DMS153 (cell line): ENCODE data around the gene NFATC4.

Source experiments
- DNase-seq: peaks from one replicate; lab custom pipeline; 2025; lab: John Stamatoyannopoulos, UW

Gene NFATC4

DNA sequence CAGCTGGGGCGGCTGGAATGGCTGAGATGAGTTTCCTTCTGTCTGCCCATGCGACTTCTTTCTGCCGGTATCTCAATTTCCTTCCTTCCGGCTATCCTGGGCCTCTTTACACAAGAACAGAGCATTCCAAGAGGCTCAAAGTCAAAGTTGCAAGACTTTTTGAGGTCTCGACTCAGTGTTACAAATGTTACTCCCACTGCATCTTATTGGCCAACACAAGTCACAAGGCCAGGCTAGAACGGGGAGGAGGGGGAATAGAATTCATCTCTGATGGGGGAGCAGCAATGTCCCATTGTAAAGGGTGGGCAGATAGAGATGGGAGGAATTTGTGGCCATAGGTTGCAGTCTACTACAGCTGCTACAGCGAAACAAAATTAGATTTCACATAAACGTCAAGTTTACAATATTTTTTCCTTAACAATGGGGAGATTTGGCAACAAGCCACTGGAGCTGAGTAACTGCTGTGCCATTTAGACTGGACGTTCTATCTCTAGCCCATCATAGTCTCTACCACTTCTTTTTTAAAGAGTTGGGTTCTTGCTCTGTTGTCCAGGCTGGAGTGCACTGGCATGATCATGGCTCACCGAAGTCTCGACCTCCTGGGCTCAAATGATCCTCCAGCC, 21.4 kb downstream of the NFATC4 start:
- DNase-seq = no peak

DNA sequence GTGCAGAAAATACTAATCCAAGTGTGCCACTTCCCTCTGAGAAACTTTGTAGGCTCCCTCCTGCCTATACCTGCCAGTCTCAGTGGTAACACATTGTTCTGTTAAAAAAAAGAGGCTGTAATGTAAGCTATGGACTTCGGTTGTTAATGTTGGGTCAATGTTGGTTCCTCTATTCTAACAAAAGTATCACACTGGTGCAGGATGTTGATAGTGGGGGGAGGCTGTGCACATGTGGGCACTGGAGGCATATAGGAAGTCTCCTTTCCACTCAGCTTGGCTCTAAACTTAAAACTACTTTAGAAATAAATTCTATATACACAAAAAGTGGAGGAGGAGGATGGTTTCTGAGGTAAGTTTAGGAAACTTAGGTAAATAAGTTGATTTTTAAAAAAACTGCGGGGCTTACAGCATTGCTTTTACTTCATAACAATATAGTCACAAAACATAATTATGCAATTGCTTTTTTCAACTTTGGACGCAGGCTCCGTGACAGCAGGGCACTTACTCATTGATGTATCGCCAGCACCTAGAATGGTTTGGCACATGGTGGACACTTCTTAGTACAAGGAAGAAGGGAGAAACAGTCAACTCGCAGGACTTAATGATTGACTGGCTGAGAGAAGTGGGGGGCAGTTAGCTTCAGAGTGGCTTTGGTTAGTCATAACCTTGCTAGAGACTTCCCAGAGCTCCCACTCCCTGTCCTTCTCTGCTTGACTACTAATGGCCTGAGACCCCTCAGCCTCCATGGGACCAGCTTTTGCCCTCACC, 22.9 kb downstream of the NFATC4 start:
- DNase-seq = no peak

DNA sequence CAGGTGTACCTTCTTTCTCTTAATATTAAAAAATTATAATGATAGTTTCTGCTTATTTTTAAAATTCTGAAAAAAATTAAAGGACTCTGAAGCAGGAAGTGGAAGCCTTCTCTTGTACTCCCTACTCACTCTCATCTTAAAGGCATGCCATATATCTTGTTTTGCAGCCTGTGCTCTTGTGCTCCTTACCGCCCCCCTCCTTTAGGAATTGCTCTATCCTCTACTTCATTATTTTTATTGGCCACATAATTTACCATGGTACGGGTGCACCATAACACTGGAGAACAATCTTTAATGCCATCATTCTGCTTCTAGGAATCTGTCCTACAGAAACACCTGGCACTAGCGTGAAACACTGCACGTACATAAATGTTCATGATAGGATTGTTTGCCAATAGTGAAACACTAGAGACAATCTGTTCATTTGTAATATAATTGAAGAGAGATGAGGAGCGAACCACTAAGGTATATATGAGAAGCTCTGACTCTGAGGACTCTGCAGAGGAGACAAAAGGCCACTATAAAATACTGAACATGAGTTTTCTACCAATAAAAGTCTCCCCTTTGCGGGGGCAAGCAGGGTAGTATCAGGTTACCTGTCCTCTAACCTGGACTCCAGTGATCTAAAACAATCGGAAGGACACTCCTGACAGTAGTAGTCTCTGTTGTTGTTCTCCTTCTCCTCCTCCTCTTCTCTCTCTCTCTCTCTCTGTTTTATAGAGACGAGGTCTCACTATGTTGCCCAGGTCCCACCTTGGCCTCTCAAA, 24.5 kb downstream of the NFATC4 start:
- peak; percentile 61 for DNase-seq

DNA sequence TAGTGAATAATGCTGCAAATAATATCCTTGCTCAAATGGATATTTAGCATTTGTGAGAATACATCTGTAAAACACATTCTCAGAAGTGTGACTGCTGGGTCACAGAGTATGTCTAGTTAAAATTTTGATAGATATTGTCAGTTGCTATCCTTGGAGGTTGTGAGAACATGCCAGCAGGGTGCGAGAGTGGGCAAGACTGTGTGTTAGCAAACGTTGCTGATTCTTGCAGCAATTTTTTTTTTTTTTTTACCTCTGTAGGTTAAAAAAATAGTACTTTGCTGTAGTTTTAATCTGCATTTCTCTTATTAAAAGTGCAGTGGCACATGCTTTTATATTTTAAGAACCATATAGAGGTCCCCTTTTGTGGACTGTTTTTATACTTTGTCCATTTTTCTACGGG, 26.3 kb downstream of the NFATC4 start:
- no peak for DNase-seq

DNA sequence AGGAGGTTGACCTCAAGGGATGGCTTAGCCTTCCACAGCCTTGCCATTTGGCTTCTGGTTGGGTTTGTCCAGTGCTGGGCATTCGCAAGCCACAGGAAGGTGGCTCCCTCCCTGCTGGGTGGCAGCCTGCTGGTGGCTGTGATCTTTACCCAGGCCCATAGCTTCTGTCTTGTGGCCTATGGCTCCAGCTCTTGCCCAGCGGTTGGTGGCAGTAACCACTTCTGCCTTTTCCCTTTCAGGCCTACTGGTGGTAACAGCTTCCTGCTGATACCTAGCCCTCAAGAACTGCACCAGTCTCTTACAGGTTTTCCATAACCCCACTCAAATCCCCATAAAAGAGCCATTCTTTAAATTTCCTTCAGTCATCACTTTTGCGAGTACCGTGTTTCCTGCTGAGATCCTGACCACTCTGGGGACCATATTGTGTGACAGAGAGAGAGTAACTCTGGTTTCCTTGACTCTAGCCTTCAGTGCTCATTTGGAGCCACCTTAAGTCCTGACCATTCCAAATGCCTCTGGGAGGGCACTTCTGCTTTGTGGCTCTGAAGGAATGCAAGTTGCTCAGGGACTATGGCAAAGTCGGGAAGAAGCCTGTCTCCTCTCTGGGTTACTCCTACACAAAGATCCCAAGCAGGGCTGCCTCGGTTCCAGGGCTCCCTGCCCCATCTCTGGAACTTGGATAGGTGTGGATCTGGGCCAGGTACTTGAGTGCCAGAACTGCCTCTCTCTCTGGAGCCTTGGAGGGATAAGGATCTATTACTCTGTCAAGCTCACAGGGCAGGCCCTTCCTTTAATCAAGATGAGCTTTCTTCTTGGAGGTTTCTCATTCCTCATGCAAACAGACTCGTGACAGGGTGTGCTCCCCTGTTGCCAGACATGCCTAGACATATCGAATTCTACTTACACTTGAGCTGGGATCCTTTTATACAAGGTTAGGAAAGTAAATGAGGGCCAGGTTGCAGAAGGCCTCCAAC, 27.9 kb downstream of the NFATC4 start:
- DNase-seq = no peak

DNA sequence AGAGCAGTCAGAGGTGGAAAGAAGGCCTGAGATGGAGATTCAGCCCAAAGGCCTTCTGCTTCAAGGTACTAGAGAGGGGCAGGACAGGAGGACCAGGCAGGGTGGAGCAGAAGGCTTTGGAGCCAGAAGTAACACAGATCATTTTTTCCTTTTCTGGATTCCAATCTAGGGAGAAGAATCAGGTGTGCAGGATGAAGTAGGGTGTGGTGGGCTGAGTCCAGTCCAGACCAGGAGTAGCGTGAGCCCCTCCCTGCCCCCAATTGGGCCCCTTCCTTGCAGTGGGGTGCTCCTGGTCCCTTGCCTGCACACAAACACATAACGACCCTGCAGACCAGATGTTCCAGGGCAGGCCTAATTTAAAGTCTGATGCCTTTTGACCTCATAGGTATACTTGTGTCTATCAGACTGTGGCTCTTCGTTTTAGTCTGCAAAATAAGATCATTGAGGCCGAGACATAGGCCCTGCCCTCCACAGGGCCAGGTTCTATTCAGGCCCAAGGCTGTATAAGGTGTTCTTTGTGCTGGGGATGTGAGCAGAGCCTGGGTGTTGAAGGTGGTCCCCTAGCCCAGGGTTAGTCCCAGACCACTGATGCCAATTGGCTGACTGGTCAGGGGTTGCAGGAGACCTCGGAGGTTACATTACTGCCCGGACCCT, 29.8 kb downstream of the NFATC4 start:
- DNase-seq = no peak

DNA sequence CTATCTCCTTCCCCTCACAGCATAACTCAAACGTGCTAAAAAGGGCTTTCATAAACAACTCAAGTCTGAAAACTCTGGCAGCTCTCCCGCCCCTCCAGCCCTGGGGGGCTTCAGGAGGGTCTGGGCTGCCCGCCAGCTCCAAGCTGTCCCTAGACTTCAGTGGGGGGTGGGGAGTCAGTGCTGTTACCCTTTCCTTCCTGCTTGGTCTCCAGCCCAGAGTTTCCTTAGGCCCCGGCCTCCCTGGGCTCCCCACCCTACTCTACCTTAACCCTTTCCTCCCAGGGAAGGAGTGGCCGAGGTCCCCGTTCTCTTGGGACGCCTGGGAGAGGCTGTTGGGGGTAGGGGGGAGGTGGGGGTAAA, 30.3 kb downstream of the NFATC4 start:
- DNase-seq = no peak

DNA sequence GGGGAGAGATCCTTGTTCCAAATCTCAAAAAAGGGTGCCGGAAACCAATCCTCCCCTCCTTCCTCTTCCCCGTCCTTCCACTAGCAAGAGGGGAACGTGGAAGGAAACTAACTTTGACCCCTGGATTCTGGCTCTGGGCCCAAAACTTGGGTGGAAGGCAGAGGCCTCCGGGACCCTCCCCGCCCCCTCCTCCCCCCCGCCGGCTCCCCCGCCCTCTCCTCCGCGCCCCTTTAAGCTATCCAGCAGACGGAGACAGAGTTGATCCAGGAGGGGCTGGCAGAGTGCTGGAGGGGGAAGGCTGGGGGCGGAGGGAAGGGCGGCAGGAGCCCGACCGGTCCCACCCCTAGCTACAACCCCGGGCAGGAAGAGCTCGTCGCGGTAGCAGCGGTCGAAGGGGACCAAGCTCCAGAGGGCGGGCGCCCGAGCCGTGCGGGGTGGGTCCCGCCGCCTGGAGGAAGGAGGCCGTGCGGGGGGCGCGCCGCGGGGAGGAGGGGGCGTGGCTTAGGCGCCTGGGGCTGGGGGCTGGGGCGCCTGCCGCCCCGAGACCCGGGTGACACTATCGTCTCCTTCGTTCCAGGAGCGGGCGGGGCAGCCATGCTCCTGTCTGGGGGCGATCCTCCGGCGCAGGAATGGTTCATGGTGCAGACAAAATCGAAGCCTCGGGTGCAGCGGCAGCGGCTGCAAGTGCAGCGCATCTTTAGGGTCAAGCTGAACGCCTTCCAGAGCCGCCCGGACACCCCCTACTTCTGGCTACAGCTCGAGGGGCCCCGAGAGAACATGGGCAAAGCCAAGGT, 30.9 kb downstream of the NFATC4 start, which contains the start of gene NYNRIN:
Gene NYNRIN (plus strand): TSS at position 351 of the 794 bp plus-strand sequence. CDS start 244 bp downstream, at position 595.
- DNase-seq = no peak

DNA sequence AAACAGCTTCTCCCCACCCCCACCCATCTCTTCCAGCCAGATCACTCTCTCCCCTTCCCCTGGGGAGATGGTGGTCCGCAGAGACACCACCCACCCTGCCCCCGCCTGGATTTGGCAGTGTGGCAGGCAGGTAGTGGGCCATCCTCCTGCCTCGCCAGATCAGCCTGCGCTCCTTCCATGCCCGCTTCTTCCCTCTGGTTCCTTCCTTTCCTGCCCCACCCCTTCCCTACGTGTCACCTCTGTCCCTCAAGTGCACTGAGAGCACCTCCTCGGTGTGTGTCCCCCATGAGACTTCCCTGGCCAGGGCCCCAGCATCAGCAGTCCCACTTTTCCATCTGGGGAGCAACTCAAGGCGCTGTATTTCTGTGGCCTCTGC, 31.5 kb downstream of the NFATC4 start:
- no peak for DNase-seq

DNA sequence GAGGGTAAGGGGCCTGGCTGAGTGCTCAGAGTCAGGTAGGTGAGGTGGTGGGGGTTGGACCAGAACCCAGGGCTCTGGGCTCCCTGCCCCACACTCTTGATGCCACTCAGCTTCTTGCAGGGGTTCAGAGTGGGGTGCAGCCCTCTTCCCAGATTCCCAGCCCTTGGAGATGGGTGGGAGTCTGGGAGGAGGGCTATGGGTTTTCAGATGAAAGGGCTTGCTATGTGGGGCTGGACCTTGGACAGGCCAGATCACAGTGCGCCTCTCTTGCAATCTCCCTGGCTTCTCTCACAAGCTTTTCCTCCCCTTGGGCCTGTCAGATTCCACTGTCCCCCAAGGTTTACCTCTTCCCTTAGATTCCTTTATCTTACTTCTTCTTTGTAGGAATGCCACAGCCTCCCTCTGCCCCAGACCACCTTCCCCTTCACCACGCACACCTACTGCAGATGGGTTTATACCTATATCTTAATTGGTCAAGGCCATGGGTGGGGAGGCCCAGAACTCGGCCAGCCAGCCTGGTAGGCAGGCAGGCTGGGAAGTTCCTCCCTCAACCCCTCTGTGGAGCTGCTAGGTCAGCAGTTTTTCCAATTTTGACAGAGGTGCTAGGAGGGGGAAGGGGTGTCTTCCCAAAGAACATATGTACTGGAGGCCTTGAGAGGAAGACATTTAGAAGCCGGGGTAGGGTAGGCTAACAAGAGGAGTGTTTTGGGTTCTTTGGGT, 32.2 kb downstream of the NFATC4 start:
- DNase-seq = no peak

DNA sequence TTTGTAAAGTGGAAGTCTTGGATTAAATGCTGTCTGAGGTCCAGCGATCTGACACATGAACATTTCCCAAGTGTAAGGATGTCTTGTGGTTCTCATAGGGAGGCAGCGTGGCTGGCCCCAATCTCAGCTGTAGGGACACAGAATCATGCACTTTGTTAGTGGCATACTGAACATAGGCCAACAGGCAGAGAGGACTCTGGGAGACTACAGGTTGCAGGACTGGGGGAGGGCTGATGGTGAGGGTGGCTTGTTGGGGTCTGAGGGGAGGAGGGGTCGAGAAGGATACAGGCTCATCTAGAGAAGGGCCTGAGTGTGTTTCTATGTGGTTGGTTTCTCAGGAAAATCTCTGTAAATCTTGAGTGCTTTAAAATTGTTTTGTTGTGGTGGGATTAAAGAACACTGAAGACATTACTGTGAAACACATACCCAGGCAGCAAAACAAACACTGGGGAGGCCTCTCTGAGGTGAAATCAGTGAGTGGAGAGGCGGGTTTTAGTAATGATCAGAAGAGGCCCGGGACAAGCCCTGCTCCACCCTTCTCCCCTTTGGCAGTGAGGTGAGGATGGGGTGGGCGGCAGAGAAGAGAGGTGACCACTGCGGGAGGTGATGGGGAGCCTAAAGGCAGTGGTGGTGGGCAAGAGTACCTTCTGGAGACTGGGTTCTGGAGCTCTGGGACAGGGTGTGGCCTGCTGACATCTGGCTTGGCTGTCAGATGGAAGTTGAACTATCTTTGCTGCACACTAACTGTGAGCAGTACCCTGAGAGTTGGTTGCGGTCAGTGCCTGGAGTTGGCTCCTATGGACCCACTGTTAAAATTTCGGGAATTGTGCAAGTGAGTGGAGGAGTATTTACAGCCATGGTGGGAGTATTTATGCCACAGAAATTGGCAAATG, 34.1 kb downstream of the NFATC4 start:
- no peak for DNase-seq

DNA sequence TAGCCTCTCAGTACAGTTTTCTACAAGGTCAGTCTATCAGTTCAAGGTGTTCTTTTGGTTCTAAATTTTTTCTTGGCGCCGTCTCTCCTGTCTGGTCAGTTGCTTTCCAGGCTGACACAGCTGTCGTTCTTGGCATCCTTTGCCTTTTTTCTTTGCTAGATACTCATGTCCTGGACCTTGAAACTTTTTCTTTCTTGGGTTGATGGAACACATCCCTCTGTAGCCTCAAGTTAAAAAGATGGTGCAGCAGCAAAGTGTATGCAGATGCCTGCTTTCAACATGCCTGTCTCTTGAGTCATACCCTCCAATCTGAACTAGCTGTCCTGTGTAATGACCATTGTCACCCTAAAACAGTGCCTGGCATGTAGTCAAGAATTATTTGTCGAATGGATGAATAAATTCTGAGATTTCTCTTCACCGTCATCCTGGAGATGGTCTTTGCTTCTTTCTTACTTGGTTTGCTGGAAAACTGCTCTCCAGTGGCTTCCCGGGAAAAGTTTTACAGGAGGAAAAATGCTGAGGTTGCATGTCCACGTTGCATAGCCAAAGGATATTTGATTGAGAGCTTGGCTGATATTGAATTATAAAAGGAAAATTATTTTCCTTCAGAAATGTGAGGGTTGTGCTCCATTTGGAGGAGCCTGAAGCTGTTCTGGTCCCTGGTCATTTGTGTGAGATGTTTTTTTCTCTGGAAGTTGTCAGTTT, 35.5 kb downstream of the NFATC4 start:
- no peak for DNase-seq

DNA sequence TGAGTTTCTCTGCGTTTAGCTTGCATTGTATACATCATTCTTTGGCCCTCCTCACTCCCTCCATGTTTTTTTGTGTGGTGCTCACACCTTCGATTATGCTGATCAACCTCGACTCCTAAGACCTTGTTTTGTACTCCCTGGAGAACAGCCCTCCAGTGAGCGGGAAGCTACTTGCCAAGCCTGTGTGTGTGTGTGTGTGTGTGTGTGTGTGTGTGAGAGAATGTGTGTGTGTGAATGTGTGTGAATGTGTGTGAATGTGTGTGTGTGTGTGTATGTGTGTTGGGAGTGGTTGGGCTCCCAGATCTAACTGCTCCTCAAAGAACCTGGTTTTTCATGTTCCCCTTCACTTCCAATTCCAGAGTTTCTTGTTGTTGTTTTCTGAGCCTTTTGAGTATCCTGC, 36.8 kb downstream of the NFATC4 start:
- DNase-seq = no peak

DNA sequence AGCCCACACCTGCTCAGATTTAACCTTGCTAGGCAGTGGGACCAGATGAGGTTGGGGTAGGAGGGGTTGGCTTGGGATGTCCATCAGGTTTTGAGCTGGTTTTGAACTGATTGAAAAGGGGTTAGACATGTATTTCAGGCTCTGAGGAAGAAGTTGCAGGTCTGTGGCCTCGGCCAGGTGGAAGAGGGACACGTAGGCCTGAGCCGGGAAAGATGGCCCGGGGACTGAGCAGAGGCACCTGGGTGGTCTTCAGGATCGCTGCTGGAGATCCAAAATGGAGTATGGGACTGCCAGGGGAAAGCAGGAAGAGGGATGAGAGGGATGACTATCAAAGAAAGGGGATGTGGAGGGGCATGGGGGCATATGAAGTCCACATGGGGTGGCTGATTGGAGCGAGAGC, 38.4 kb downstream of the NFATC4 start:
- DNase-seq = no peak

DNA sequence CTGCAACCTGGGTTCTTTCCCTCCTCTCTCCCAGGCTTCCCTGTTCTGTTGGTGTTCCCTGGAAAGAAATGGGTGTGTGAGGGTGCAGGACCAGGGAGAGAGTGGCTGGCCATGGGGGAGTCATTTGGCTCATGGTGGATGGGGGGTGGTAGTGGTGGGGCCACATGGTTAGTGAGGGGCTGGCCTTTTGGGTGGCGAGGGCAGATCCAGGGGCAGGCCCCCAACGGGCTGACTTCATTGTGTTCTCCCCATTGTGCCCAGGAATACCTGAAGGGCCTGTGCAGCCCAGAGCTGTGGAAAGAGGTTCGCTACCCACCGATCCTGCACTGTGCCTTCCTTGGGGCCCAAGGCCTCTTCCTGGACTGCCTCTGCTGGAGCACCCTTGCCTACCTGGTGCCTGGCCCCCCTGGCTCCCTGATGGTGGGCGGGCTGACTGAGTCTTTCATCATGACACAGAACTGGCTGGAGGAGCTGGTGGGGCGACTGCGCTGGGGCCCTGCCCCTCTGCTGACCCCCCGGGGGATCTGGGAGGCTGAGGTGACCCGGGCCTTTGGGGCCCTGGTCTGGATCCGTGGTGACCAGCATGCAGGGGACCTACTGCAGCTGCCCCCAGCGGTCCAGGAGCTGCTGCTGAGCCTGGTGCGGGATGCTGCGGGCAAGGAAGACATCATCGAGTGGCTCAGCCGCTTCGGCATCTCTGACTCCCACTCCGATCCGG, 39.8 kb downstream of the NFATC4 start:
- no peak for DNase-seq

DNA sequence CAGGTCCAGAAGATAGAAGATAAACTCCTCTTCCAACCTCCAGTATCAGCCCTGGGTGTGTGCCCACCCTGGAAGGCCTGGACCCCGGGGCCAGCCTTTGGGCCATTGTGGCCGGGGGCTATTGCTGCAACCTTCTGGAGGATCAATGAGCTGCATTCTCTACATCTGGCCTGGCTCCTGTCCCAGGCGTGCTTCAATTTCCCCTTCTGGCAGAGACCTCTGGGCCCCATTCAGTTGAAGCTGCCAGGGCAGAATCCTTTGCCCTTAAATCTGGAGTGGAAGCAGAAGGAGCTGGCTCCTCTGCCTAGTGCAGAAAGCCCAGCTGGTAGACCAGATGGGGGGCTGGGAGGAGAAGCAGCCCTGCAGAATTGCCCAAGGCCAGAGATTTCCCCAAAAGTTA, 40.8 kb downstream of the NFATC4 start:
- DNase-seq = no peak

DNA sequence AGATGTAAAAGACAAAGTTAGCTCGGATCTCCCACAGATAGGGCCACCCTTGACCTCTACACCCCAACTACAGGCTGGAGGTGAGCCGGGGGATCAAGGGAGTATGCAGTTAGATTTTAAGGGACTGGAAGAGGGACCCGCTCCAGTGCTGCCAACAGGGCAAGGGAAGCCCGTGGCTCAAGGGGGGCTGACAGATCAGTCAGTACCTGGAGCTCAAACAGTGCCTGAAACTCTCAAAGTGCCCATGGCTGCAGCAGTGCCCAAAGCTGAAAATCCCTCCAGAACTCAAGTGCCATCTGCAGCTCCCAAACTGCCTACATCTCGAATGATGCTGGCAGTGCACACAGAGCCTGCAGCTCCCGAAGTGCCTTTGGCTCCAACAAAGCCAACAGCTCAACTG, 41.2 kb downstream of the NFATC4 start:
- no peak for DNase-seq

DNA sequence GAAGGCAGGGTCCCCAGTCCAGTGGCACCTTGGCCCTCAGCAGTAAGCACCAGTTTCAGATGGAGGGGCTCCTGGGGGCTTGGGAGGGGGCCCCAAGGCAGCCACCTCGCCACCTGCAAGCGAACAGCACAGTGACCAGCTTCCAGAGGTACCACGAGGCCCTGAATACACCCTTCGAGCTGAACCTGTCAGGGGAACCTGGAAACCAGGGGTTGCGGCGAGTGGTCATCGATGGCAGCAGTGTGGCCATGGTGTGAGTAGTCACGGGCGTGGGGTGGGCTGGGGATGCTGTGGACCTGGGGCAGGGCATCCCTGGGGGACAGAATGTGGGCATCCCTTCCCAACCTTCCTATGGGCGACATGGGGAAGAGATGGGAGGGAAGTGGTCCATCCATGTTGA, 42.0 kb downstream of the NFATC4 start:
- DNase-seq = no peak
